K562 (cell line): ENCODE measurements around the gene PBX1.

Experiments
- EP300 ChIP-seq: IDR thresholded peaks from 2 replicates; pipeline ENCODE4 v1.6.1; 2012; ENCODE audit warnings: low read length, improper control_type of control experiment
- GTF3C2 ChIP-seq: IDR thresholded peaks from 3 replicates; pipeline ENCODE4 v1.6.1; 2011; ENCODE audit warnings: borderline replicate concordance, mild to moderate bottlenecking, moderate library complexity; ENCODE audit not compliant: insufficient read length; ENCODE audit errors: extremely low read depth
- LEF1 ChIP-seq: fragments of 450-650 bp; IDR thresholded peaks from 2 replicates; pipeline ENCODE4 v1.6.1; 2016; ENCODE audit warnings: mild to moderate bottlenecking
- MYBL2 ChIP-seq, 2 experiments: fragments of 450-650 bp in 1 of 2; sonication (generic) in 1 of 2; formaldehyde crosslinking in 1 of 2; IDR thresholded peaks; 2 replicates each; pipeline versions ENCODE4 v1.6.1 to v1.8.1; 2017 to 2022; ENCODE audit warnings: borderline replicate concordance in 1 of 2, inconsistent platforms in 1 of 2, low read depth in 1 of 2, mild to moderate bottlenecking in 1 of 2, missing genetic modification reagents in 1 of 2, moderate library complexity in 1 of 2
- POLR2A ChIP-seq: fragments of 450-650 bp; conservative IDR thresholded peaks from 2 replicates; pipeline ENCODE4 v1.6.1; 2016
- RCOR1 ChIP-seq, 2 experiments: IDR thresholded peaks; 2 replicates each; pipeline ENCODE4 v1.6.1; 2012; ENCODE audit warnings: low read depth in 2 of 2, low read length in 2 of 2, borderline replicate concordance in 1 of 2, improper control_type of control experiment in 1 of 2
- TAF1 ChIP-seq: IDR thresholded peaks from 2 replicates; pipeline ENCODE4 v1.6.1; 2011; ENCODE audit warnings: mild to moderate bottlenecking, low read length, moderate library complexity; ENCODE audit not compliant: insufficient read depth, control insufficient read depth, severe bottlenecking; ENCODE audit errors: extremely low read depth
- ZFP30 ChIP-seq: fragments of 250-450 bp; sonication (Bioruptor Pico); IDR thresholded peaks from 2 replicates; pipeline ENCODE4 v1.8.0; 2022; ENCODE audit warnings: moderate library complexity, mild to moderate bottlenecking, inconsistent platforms, borderline replicate concordance
- ZFPM2 ChIP-seq: fragments of 250-450 bp; sonication (Bioruptor Pico); IDR thresholded peaks from 2 replicates; pipeline ENCODE4 v1.5.1; 2022; ENCODE audit warnings: mild to moderate bottlenecking
- ZNF311 ChIP-seq: fragments of 250-450 bp; sonication (Bioruptor Pico); IDR thresholded peaks from 2 replicates; pipeline ENCODE4 v1.4.0; 2020; ENCODE audit warnings: mild to moderate bottlenecking, moderate library complexity
- ZZZ3 ChIP-seq: fragments of 450-650 bp; IDR thresholded peaks from 2 replicates; pipeline ENCODE4 v1.6.1; 2016; ENCODE audit warnings: antibody characterized with exemption, mild to moderate bottlenecking, moderate library complexity
- TF ChIP-seq, protein P1 (sequence below), 3 experiments: IDR thresholded peaks in 2 of 3; conservative IDR thresholded peaks in 1 of 3; 2 replicates each; pipeline ENCODE4 v1.5.1; 2011 to 2012; ENCODE audit warnings: low read length in 3 of 3, mild to moderate bottlenecking in 3 of 3, control low read depth in 2 of 3, improper control_type of control experiment in 1 of 3, inconsistent platforms in 1 of 3, low read depth in 1 of 3, mixed read lengths in 1 of 3, moderate library complexity in 1 of 3; ENCODE audit not compliant: insufficient read depth in 2 of 3
- TF ChIP-seq, protein P2 (sequence below): sonication (generic); formaldehyde crosslinking; IDR thresholded peaks from 2 replicates; pipeline ENCODE4 v1.8.0; 2022; ENCODE audit warnings: mild to moderate bottlenecking, missing genetic modification reagents, borderline replicate concordance

DNA sequence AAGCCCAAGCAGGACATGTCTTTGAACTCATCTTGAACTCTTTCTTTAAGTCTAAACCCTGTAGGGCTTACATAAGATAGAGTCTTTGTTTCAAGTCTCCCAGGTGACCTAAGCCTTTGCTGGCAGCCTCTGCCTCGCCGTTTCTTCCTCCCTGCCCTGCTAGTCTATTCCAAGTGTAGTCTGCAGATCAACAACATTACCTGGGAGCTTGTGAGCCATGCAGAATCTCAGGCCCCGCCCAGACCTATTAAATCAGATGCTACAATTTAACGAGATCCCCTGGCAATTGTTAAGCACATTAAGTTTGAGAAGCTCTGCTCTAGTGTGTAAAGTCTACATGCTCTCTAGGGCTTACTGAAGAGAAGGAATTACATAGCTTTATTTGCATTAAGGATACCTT, 271.6 kb downstream of the PBX1 start:
- TF ChIP-seq LEF1 (no peak), ZZZ3 (no peak), GTF3C2 (no peak), ZFP30 (no peak), ZNF311 (CRISPR knock-in tag) (no peak), MYBL2 (IDR thresholded peaks at IDR 0.05; ENCODE audit: low read depth) (no peak), MYBL2 (CRISPR knock-in tag; IDR thresholded peaks at IDR 0.05; ENCODE audit: borderline replicate concordance) (no peak), TAF1 (no peak), ZFPM2 (no peak), EP300 (no peak), POLR2A (no peak), RCOR1 (IDR thresholded peaks at IDR 0.05; ENCODE audit: borderline replicate concordance in 1 of 2, low read depth in 2 of 2, low read length in 2 of 2) (no peak)
- TF ChIP-seq, protein P1, sequence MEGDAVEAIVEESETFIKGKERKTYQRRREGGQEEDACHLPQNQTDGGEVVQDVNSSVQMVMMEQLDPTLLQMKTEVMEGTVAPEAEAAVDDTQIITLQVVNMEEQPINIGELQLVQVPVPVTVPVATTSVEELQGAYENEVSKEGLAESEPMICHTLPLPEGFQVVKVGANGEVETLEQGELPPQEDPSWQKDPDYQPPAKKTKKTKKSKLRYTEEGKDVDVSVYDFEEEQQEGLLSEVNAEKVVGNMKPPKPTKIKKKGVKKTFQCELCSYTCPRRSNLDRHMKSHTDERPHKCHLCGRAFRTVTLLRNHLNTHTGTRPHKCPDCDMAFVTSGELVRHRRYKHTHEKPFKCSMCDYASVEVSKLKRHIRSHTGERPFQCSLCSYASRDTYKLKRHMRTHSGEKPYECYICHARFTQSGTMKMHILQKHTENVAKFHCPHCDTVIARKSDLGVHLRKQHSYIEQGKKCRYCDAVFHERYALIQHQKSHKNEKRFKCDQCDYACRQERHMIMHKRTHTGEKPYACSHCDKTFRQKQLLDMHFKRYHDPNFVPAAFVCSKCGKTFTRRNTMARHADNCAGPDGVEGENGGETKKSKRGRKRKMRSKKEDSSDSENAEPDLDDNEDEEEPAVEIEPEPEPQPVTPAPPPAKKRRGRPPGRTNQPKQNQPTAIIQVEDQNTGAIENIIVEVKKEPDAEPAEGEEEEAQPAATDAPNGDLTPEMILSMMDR (IDR thresholded peaks at IDR 0.05 in 2 of 3, conservative IDR thresholded peaks at IDR 0.05 in 1 of 3; ENCODE audit: insufficient read depth in 2 of 3, low read depth in 1 of 3, low read length in 3 of 3) = no peak
- TF ChIP-seq, protein P2, sequence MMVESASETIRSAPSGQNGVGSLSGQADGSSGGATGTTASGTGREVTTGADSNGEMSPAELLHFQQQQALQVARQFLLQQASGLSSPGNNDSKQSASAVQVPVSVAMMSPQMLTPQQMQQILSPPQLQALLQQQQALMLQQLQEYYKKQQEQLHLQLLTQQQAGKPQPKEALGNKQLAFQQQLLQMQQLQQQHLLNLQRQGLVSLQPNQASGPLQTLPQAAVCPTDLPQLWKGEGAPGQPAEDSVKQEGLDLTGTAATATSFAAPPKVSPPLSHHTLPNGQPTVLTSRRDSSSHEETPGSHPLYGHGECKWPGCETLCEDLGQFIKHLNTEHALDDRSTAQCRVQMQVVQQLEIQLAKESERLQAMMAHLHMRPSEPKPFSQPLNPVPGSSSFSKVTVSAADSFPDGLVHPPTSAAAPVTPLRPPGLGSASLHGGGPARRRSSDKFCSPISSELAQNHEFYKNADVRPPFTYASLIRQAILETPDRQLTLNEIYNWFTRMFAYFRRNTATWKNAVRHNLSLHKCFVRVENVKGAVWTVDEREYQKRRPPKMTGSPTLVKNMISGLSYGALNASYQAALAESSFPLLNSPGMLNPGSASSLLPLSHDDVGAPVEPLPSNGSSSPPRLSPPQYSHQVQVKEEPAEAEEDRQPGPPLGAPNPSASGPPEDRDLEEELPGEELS (CRISPR knock-in tag) = no peak
